Ascending aorta (tissue), 2 donors: ENCODE measurements around the gene NTF3. TPM values are rescaled to one million over a fixed set of nuclear protein-coding genes. Genes with fewer than 3 reads are reported as not detected.
A peak's percentile ranks its signal among the peaks of the same experiment; 100 is the strongest.

Experiments used
- DNase-seq, 2 donors: peaks; one replicate each; pipeline ENCODE4 v3.0.0-alpha.2; 2019; ENCODE audit warnings: low spot score in 2 of 2
- H3K27ac ChIP-seq, 2 donors: fragments of 200-600 bp; sonication (generic); one replicate each; pipeline ENCODE4 v1.5.1; 2016 to 2017; ENCODE audit warnings: mild to moderate bottlenecking in 1 of 2
- H3K27me3 ChIP-seq: fragments of 200-600 bp; sonication (generic); one replicate; pipeline ENCODE4 v1.5.1; 2017
- H3K36me3 ChIP-seq, 2 donors: fragments of 200-600 bp; sonication (generic); one replicate each; pipeline ENCODE4 v1.5.1; 2016
- H3K4me1 ChIP-seq, 2 donors: fragments of 200-600 bp; sonication (generic); one replicate each; pipeline ENCODE4 v1.5.1; 2016 to 2017; ENCODE audit warnings: mild to moderate bottlenecking in 1 of 2
- H3K4me3 ChIP-seq, 2 donors: fragments of 200-600 bp; sonication (generic); one replicate each; pipeline ENCODE4 v1.5.1; 2016 to 2017; ENCODE audit warnings: mild to moderate bottlenecking in 1 of 2
- H3K9me3 ChIP-seq, 2 donors: fragments of 200-600 bp; sonication (generic); one replicate each; pipeline ENCODE4 v1.5.1; 2016
- intact Hi-C: fragments of 100-400 bp; cut with DNase I; formaldehyde crosslinking; loops from one replicate; pipeline ENCODE4 v1.15.1; 2023
- total RNA-seq: library from RNA; depleted of rRNA; stranded (reverse); fragments of >200 nt; gene quantifications from one replicate; pipeline ENCODE4 v1.1.0, GENCODE V29; 2016
- TF ChIP-seq, protein P1 (sequence below), 3 experiments: fragments of 200-600 bp in 2 of 3; fragments of 450-650 bp in 1 of 3; sonication (generic) in 2 of 3; IDR thresholded peaks; one replicate each; pipeline ENCODE4 v1.5.1; 2016 to 2019; ENCODE audit warnings: antibody characterized with exemption in 3 of 3, mild to moderate bottlenecking in 1 of 3, moderate library complexity in 1 of 3

Gene NTF3
- total RNA-seq, 1 donor from 2014 or later: 58.9 TPM

DNA sequence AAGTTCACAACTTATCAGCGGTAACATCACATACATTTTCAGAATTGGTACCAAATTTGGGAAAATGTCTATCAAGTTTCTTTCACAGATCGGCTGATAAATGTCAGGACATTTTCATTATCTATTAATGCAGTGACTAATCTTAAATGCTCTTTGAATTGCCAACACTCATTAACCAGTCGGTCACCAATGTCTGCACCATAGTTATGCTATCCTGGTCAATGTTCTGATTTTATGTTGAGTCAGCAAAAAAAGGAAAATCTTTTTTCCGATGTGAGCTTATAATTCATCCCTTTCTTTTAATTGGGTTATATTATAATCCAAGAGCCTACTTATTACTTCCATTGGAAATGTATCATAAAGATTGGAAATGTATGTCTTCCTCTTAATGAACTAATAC is 77.2 kb downstream of the NTF3 start:
- H3K36me3 ChIP-seq: no peaks in the 10 kb centered on the region
- no peaks in the 10 kb centered on the region for H3K9me3 ChIP-seq
- H3K27ac ChIP-seq: no peak overlapping the region
- no peak overlapping the region for H3K4me3 ChIP-seq
- H3K27me3 ChIP-seq: no peaks in the 10 kb centered on the region
- intact Hi-C loops: no loop called here
- TF ChIP-seq, protein P1, sequence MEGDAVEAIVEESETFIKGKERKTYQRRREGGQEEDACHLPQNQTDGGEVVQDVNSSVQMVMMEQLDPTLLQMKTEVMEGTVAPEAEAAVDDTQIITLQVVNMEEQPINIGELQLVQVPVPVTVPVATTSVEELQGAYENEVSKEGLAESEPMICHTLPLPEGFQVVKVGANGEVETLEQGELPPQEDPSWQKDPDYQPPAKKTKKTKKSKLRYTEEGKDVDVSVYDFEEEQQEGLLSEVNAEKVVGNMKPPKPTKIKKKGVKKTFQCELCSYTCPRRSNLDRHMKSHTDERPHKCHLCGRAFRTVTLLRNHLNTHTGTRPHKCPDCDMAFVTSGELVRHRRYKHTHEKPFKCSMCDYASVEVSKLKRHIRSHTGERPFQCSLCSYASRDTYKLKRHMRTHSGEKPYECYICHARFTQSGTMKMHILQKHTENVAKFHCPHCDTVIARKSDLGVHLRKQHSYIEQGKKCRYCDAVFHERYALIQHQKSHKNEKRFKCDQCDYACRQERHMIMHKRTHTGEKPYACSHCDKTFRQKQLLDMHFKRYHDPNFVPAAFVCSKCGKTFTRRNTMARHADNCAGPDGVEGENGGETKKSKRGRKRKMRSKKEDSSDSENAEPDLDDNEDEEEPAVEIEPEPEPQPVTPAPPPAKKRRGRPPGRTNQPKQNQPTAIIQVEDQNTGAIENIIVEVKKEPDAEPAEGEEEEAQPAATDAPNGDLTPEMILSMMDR (IDR thresholded peaks at IDR 0.05): no peak
- no peak for DNase-seq
- H3K4me1 ChIP-seq: no peaks in the 10 kb centered on the region

DNA sequence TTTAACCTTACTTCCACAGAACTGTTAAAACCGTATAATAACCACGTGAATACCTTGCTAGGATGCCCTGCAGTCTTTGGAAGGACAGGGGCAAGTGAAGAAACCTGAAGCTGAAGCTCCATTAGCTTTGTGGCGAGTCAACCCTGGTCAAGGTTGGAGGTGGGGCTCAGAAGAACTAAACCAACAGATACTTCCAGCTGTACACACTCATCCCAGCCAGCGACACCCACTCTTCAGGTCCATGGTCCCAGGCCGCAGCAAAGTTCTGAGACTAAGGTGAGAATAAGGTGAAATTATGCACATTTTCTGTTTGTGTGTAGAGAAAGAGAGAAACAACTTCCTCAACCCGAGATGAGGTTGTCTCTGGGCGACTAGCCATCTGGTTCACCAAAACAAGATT is 77.6 kb downstream of the NTF3 start:
- Histone ChIP-seq H3K36me3 (no peaks in the 10 kb centered on the region), H3K27ac (no peak overlapping the region), H3K4me3 (no peak overlapping the region), H3K4me1 (no peaks in the 10 kb centered on the region), H3K9me3 (no peaks in the 10 kb centered on the region), H3K27me3 (no peaks in the 10 kb centered on the region)
- intact Hi-C loops: no loop called here
- TF ChIP-seq, protein P1 (IDR thresholded peaks at IDR 0.05): no peak
- no peak for DNase-seq

DNA sequence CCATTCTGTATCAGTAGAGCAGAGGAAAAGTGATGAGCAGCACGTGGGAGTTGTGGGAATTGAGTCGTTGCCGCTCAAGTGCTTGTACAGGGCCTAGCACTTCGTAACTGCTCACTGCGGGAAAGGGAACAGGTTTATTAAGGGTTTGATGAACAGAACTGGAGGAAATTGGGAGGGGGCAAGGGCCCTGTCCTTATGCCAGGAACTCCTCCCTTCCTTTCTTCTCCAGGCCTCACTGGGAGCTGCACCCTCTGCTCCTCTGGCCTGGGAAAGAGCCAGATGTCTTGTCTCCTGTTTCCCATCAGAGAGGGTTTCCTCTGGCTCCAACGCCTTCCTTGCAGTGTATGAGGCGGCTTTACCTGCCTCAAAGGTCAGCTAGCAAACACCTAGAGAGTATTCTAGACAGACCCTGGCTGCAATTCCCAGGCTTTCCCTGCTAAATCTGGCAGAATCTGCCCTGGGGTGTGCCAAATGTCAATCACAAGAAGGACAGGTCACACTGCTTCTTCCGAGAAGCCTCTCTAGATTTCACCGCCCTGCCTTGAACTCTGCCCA is 78.4 kb downstream of the NTF3 start:
- Histone ChIP-seq H3K27ac (no peak overlapping the region), H3K4me3 (no peak overlapping the region), H3K36me3 (no peaks in the 10 kb centered on the region), H3K27me3 (no peaks in the 10 kb centered on the region), H3K4me1 (no peaks in the 10 kb centered on the region), H3K9me3 (no peaks in the 10 kb centered on the region)
- TF ChIP-seq, protein P1 (IDR thresholded peaks at IDR 0.05): no peak
- DNase-seq: peak in 1 of 2 donors; percentile 39
- intact Hi-C loops: loop anchor here (10.0 kb wide), 2 partner anchors 134 to 336 kb away; no protein-coding TSS in a partner anchor

DNA sequence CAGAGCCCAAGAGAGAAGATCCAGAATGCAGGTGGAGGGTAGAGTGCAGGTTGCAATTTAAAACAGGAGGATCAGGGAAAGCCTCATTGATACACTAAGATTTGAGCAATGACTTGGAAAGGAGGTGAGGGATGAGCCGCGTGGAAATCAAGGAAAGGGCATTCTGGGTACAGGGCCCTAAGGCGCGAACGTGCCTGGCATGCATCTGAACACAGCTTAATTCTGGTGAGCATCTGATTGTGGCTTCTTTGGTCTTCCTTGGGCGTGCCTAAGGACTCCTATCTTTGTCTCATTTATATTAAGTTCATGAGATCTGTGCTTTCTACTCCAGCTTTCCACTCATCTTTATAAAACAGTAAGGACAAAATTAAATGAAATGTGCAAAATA is 79.3 kb downstream of the NTF3 start:
- TF ChIP-seq, protein P1 (IDR thresholded peaks at IDR 0.05): no peak
- no peak for DNase-seq
- Histone ChIP-seq H3K9me3 (no peaks in the 10 kb centered on the region), H3K27me3 (no peaks in the 10 kb centered on the region), H3K36me3 (no peaks in the 10 kb centered on the region), H3K4me1 (no peaks in the 10 kb centered on the region), H3K27ac (no peak overlapping the region), H3K4me3 (no peak overlapping the region)
- intact Hi-C loops: loop anchor here (1.0 to 10.0 kb wide), 3 partner anchors 83 to 336 kb away; no protein-coding TSS in a partner anchor

DNA sequence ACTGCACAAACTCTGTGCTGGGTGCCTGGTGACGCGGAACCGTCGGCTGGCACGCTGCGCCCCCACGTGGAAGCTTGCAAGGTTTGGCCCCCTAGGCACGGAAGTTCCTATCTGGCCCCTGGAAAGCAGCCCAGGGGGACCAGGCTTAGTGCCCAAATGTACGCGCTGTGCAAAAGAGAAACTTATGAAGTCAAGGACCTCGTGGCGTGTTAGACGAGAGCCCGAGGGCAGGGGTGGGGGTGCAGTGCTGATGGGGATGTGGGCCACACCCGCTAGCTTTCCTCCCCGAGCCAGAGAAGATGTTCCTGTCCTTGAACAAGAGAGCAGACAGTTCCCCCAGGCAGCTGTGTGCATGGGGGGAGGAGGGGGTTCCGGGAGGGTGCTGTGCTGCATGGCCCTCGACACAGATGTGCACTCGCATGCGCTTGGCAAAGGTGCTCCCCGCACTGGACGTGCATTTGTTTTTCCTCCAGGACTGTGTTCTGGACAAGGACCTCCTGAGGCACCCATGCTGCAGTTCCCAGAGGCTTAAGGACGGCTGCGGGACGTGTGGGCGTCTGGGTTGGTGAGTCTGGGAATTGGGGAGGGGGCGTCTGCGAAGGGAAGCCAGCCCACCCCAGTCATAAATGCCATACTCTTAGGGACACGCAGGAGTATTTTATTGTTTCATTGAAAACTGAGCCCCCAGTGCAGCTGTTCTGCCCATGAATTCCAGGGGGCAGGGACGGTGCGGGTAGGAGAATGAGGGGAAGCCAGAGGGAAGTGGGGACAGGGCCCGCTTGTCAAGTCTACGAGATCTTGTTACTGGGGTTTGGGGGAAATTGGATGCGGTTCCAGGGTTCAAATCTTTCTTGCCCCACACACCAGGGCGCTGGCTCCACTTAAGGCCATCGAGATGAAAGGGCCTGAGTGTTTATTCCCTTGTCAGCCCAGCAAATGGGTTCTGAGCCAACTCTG is 80.0 kb downstream of the NTF3 start:
- Histone ChIP-seq H3K4me3 (peak overlapping the region in 1 of 2 donors; percentile 28), H3K27ac (no peak overlapping the region), H3K36me3 (no peaks in the 10 kb centered on the region), H3K9me3 (no peaks in the 10 kb centered on the region), H3K27me3 (no peaks in the 10 kb centered on the region), H3K4me1 (no peaks in the 10 kb centered on the region)
- TF ChIP-seq, protein P1 (IDR thresholded peaks at IDR 0.05): peak; percentile 50 to 88 (median 71)
- DNase-seq: peak in 1 of 2 donors; percentile 72
- intact Hi-C loops: loop anchor here (1.0 to 10.0 kb wide), 3 partner anchors 84 to 337 kb away; no protein-coding TSS in a partner anchor
